Stimulated activated CD4-positive, alpha-beta T cell treated with anti-CD3 and anti-CD28 coated beads, TNF-alpha, amount 100 ng/mL, for 24 hours (primary cell): Measurements from ENCODE around the gene UAP1L1.

Experiments used
- DNase-seq, 3 experiments: peaks; one replicate each; pipeline ENCODE4 v3.0.0-alpha.2; 2020; ENCODE audit warnings: low read depth in 3 of 3

The UAP1L1 gene

GRCh38 chr9:137097761-137098462, 20.6 kb downstream of the UAP1L1 start:
- DNase-seq = no peak

GRCh38 chr9:137099231-137099630, 21.9 kb downstream of the UAP1L1 start:
- no peak for DNase-seq

GRCh38 chr9:137103206-137103999, 26.1 kb downstream of the UAP1L1 start:
- no peak for DNase-seq

GRCh38 chr9:137105814-137106661, 28.7 kb downstream of the UAP1L1 start:
- DNase-seq = no peak

- no peak for DNase-seq
These were observed 29.4 kb downstream of the UAP1L1 start for GRCh38 chr9:137106662-137107250.

GRCh38 chr9:137107312-137107921, 30.1 kb downstream of the UAP1L1 start:
- no peak for DNase-seq

- DNase-seq = no peak
These were observed 30.7 kb downstream of the UAP1L1 start for GRCh38 chr9:137107982-137108381.

- DNase-seq = no peak
These were observed 31.4 kb downstream of the UAP1L1 start for GRCh38 chr9:137108608-137109249.

GRCh38 chr9:137109250-137110146, 32.2 kb downstream of the UAP1L1 start:
- no peak for DNase-seq

- DNase-seq = no peak
These were observed 33.0 kb downstream of the UAP1L1 start for GRCh38 chr9:137110147-137110910.

- no peak for DNase-seq
These were observed 33.8 kb downstream of the UAP1L1 start for GRCh38 chr9:137110911-137111787.

- DNase-seq = no peak
These were observed 34.7 kb downstream of the UAP1L1 start for GRCh38 chr9:137111788-137112563.

- no peak for DNase-seq
These were observed 35.5 kb downstream of the UAP1L1 start for GRCh38 chr9:137112564-137113384.

GRCh38 chr9:137113385-137114159, 36.3 kb downstream of the UAP1L1 start:
- no peak for DNase-seq

- no peak for DNase-seq
These were observed 36.9 kb downstream of the UAP1L1 start for GRCh38 chr9:137114220-137114612.
